CD4-positive, alpha-beta T cell treated with Interferon gamma for 1 hour (primary cell): ENCODE measurements around the gene MRTFB.
"Not testable (repeated sequence)": the region's sequence is repeated elsewhere in the genome, so short reads cannot be mapped to it uniquely, and the experiment has no call there.

ENCODE experiments used
- DNase-seq: peaks from one replicate; pipeline ENCODE4 v3.0.0-alpha.2; 2020

The MRTFB gene

GRCh38 chr16:14070877-14071575, at the start of gene MRTFB:
TSS of gene MRTFB (plus strand) at chr16:14071319. CDS start at chr16:14140607, 69,288 bp downstream.
- peak; percentile 72 for DNase-seq

- not testable (repeated sequence) for DNase-seq
Observed at GRCh38 chr16:14023526-14023925, 47.6 kb upstream of the MRTFB start.

GRCh38 chr16:14024283-14024682, 46.8 kb upstream of the MRTFB start:
- DNase-seq: no peak

- no peak for DNase-seq
Observed at GRCh38 chr16:14026572-14027285, 44.4 kb upstream of the MRTFB start.

- DNase-seq: no peak
Observed at GRCh38 chr16:14028202-14028601, 42.9 kb upstream of the MRTFB start.

GRCh38 chr16:14029658-14030057, 41.5 kb upstream of the MRTFB start:
- DNase-seq: no peak

- DNase-seq: no peak
Observed at GRCh38 chr16:14035092-14035491, 36.0 kb upstream of the MRTFB start.

GRCh38 chr16:14036889-14037288, 34.2 kb upstream of the MRTFB start:
- DNase-seq: no peak

- no peak for DNase-seq
Observed at GRCh38 chr16:14037960-14038359, 33.2 kb upstream of the MRTFB start.

GRCh38 chr16:14041164-14041563, 30.0 kb upstream of the MRTFB start:
- no peak for DNase-seq

- DNase-seq: no peak
Observed at GRCh38 chr16:14042706-14043105, 28.4 kb upstream of the MRTFB start.

GRCh38 chr16:14043278-14043677, 27.8 kb upstream of the MRTFB start:
- no peak for DNase-seq

GRCh38 chr16:14043793-14044192, 27.3 kb upstream of the MRTFB start:
- DNase-seq: no peak

GRCh38 chr16:14047121-14047859, 23.8 kb upstream of the MRTFB start:
- DNase-seq: not testable (repeated sequence)

GRCh38 chr16:14050291-14051027, 20.7 kb upstream of the MRTFB start:
- DNase-seq: no peak

- DNase-seq: no peak
Observed at GRCh38 chr16:14051103-14051729, 19.9 kb upstream of the MRTFB start.

- no peak for DNase-seq
Observed at GRCh38 chr16:14056970-14057369, 14.1 kb upstream of the MRTFB start.

GRCh38 chr16:14057878-14058382, 13.2 kb upstream of the MRTFB start:
- no peak for DNase-seq

GRCh38 chr16:14061732-14062259, 9.3 kb upstream of the MRTFB start:
- no peak for DNase-seq

GRCh38 chr16:14062261-14062660, 8.9 kb upstream of the MRTFB start:
- no peak for DNase-seq

GRCh38 chr16:14063618-14064581, 7.2 kb upstream of the MRTFB start:
- DNase-seq: no peak
